HG03565 (cell line): ENCODE data around the gene TMEM132A.

Experiments
- ATAC-seq: cut with Tn5 transposase; IDR thresholded peaks from one replicate; pipeline ENCODE4 v1.9.1; 2021; ENCODE audit warnings: mild to moderate bottlenecking, moderate library complexity; ENCODE audit not compliant: unreplicated experiment

TMEM132A gene

DNA sequence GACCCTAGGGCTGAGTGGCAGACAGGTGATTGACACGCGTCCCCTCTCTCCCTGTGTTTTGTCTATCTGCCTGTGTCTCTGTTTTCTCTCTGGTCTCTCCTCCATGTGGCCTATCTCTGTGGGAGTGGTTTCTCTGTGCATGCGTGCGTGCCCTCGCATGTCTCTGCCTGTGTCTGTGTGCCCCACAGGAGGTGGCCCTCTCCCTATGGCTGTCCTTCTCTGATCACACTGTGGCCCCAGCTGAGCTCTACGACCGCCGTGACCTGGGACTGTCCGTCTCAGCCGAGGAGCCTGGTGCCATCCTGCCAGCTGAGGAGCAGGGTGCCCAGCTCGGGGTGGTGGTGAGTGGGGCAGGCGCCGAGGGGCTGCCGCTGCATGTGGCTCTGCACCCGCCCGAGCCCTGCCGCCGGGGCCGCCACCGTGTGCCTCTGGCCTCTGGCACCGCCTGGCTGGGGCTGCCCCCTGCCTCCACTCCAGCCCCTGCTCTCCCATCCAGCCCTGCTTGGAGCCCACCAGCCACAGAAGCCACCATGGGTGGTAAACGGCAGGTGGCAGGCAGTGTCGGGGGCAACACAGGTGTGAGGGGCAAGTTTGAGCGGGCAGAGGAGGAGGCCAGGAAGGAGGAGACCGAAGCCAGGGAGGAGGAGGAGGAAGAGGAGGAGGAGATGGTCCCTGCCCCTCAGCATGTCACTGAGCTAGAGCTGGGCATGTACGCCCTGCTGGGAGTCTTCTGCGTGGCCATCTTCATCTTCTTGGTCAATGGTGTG lies 11.6 kb downstream of the TMEM132A start:
- ATAC-seq, result no peak

DNA sequence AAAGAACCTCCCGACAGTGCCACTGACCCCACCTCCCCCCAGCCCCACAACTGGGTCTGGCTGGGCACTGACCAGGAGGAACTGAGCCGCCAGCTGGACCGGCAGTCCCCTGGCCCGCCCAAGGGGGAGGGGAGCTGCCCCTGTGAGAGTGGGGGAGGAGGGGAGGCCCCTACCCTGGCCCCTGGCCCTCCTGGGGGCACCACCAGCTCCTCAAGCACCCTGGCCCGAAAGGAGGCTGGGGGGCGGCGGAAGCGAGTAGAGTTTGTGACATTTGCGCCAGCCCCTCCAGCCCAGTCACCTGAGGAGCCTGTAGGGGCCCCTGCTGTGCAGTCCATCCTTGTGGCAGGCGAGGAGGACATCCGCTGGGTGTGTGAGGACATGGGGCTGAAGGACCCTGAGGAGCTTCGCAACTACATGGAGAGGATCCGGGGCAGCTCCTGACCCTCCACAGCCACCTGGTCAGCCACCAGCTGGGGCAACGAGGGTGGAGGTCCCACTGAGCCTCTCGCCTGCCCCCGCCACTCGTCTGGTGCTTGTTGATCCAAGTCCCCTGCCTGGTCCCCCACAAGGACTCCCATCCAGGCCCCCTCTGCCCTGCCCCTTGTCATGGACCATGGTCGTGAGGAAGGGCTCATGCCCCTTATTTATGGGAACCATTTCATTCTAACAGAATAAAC lies 12.3 kb downstream of the TMEM132A start:
- no peak for ATAC-seq

DNA sequence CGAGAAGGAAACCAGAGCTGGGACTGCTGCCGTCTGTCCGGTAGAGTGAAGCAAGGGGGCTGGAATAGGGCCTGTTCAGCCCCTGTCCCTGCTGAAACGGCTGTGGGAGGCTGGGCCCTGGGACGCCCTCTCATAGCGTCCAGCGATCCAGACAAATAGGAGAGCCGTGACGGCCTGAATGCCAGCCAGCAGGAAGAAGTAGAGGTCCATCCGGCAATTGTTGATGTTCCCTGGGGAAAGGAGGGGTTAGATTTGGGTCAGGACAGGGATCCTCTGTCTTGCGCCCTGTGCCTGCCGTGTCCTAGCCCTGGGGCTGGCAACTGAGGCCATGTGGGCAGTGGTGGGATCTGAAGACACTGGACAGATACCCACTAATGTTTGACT lies 12.9 kb downstream of the TMEM132A start:
- ATAC-seq, result no peak

DNA sequence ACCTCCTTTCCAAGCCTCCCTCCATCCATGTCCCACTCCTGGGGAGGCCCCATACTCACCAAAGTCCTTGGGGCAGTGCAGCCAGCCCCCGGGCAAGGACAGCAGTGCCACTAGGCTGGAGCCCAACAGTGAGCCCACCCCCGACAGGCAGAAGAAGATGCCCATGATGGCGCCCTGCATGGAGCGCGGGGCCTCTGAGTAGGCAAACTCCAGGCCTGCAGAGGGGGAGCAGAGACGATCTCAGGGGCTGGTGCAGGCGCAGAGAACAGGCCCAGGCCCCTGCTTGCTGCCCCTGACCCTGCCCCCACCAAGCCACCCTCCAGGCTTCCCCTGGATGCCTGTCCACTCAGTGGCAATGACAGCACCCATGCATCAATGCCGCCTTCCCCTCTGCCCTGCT lies 13.6 kb downstream of the TMEM132A start:
- ATAC-seq, result no peak

DNA sequence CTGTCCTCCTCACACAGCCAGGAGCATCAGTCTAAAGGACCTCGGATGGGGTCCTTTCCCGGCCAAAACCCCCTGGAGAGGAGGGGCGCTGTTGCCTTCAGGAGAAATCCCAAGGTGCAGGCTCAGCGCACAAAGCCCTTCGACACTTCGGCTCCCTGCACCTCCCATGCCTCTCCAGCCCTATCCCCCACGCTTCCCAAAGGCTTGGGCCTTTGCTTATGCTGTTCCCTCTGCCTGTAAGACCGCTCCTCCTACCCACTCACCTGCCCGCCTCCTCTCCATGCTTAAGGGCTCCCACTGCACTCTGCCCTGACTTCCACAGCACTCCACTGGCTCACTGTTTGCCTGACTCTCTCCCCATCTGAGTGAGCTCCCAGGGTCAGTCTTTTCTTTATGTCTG lies 14.2 kb downstream of the TMEM132A start:
- no peak for ATAC-seq

DNA sequence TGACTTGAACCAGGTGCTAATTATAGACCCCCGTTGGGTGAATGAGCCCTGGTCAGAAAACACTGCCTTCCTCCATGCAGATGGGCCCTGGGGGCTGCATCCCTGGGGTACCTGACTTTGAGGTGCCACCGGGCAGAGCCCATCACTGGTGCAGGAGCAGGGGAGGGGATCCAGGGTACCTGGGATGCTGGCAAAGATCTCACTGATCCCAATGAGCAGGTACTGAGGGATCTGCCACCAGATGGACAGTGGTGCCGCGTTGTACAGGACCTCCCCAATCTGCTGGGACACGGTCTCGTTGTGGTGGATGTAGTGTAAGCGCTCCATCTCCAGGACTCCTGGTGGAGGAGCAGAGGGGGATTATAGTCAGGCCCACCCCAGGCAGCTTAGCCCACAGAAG lies 15.0 kb downstream of the TMEM132A start:
- ATAC-seq, result no peak

DNA sequence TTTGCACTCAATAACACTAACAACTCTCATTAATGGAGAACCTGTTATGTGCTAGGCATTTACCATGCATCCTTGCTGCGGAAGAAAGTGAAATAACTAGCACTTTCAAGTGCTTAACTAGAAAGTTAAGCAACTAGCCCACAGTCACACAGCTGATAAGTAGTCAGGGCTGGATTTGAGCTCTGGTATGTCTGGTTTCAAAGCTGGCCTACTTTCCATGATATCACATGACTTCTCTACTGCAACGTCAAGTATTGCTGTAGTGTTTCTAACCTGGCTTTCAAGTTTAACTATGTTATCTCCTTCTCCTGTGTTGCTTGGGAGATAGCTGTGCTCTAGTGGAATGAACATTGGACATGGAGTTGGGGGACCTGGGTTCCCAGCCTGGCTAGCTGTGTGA lies 15.6 kb downstream of the TMEM132A start:
- no peak for ATAC-seq

DNA sequence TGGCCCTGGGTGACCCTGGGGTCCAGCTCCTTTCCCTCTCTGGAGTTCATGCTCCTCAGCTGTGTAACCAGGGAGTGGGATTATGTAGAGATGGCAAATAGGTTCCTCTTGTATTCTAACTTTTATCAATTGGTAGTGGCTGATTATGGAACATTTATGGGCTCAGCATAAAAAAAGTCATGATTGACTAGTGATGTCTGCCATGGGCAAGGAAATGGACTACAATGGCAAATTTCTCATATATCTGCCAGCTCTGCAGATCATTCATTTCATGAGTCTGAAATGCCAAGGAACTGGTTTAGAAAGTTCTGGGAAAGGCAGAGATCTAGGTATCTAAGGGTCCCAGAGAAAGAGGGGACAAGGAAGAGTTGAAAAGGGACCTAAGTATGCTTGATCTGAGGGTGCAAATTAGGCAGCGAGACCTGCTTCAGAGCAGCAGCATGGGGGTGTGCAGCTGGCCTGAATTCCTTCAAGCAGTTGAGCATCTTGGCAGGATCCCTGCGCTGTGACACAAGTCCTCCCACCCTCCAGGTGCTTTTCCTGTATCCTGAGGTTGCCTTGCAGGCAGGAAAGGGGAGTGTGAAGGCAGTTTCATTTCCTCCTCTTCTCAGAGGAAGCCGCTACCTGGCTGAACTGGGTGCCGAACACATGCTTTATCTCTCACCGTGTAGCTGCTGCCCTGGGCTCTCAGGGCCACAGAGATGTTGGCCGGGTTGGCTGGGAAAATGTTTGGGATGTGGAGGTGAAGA lies 17.3 kb downstream of the TMEM132A start:
- ATAC-seq, result no peak

DNA sequence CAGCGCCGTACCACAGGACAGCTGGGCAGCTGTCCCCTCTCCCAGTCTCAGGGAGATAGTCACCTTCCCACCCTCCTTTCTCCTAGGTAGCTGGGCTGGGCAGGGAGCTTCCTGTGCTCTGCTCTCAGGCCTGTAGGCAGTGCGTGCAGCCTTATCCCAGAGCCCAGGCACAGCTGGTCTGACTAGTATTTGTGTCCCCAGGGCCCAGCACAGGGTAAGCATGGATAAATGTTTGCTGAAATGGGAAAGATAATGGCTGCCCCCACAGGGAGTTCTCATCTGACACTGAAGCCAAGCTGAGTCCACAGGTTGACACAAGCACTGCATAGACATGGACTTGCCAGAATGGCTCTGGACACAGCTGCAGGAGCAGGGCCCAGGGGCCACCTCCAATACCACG lies 18.0 kb downstream of the TMEM132A start:
- ATAC-seq, result no peak

DNA sequence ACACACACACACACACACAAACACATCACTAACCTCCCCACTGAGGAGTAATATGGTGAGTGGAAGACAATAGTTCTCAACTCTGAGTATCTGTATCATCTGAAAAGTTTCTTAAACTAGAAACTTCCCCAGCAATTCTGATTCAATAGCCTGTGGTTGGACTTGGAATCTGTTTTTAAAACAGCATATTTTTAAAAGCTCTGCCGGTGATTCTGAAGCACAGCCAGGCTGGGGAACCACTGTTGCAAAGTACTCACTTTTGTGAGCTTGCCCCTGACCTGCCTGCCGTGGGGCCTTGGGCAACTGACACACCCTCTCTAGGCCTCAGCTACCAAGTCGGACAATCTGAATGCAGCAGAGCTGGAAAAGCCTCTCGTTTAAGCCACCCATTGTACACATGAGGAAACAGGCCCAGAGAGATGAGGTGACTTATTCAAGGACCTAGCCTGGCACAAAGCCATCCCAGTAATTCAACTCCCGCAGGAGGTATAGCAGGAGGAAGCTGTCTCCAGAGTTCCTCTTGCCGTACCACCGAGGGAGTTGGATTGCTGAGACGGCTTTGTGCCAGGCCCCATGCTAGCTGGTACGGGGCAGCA lies 18.8 kb downstream of the TMEM132A start:
- ATAC-seq, result no peak

DNA sequence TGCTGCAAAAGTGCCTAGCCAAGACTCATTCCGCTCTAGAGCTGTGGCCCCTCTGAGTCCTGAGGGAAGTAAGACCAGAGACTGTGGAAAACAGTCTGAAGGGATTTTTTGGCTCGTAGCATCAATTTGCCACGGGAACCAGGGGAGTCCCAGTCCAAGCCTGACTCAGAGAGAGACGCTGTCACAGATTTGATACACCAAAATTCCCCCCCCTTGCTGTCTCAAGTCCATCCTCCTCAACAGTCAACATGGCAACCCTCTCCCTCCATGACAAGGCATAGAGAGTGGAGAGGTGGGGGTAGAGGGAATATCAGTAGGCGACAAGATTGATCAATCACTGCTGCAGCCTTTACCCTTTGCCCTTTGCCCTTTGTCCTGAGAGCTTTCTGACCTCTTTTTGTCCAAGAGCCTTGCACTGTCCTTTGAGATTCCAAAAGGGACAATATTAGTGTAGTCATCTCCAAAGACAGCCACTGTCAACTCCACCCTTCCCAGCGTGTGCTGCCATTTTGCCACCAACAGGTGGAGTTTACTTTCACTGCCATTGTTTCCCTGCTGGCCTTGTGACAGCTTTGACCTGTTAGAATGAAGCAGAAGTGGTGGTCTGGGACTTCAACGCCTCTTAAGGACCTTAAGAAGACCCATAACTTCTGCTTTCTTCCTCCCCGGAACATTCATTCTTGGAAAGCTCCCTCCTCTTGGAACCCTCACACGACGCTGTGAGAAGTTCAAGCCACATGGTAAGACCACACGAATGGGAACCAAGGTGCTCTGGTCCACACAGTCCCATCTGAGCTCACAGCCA lies 20.4 kb downstream of the TMEM132A start:
- no peak for ATAC-seq

DNA sequence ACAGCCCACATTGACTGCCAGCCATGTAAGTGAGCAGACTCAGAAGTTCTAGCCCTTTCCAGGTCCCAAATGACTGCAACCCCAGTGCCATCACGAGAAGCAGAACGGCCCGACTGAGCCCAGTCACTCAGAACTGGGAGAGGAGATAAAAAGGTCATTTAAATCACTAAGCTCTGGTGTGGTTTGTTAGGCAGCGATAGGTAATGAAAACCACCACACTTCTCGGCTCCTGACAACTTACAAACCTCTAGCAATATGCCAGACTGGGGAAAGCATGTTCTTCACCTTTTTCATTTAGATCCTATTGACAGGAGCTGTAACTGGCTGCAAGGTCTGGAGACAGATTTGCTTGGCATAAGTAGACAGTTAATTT lies 21.0 kb downstream of the TMEM132A start:
- no peak for ATAC-seq

DNA sequence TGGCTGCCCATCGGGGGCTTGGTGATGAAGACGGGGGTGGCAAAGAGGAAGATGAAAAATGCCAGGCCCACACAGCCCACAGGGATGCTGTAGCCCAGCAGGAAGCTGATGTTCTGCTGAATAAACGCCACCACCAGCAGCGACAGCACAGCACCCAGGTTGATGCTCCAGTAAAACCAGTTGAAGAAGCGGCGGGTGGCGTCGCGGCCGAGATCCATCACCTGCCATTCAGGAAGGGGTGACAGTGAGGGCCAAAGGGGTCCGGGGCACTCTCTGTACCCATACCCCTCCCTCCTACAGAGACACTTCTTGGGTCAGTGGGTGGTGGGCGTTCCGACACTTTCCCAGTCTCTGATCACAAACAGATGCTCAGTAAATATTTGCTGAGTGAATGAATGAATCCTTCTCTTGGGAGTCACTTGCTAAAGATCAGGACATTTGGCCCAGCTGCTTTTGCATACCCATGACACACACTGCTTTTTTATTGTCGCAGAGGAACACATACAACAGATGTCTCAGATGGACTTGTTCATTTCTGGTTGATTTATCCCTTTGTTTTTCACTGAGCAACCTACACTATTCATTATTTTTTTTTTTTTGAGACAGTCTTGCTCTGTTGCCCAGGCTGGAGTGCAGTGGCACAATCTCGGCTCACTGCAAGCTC lies 22.5 kb downstream of the TMEM132A start:
- ATAC-seq, result no peak

DNA sequence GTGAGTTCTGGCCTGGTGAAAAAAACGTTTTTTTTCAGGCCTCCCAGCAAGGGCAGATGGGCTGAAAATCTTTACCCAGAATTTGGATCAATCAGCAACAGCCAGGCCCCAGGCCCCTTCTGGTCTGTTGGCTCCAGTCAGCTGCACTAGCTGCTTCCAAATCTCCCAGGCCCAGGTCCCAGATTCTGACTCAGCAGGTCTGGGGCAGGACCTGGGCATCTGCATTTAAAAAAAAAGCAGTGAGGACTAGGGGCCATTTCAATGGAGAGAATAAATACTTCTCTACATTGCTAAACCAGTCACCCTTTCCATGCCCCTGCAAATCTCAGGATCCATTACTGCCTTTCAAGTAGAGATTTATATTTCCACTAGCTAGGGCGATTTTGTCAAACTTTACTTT lies 23.4 kb downstream of the TMEM132A start:
- ATAC-seq, result no peak

DNA sequence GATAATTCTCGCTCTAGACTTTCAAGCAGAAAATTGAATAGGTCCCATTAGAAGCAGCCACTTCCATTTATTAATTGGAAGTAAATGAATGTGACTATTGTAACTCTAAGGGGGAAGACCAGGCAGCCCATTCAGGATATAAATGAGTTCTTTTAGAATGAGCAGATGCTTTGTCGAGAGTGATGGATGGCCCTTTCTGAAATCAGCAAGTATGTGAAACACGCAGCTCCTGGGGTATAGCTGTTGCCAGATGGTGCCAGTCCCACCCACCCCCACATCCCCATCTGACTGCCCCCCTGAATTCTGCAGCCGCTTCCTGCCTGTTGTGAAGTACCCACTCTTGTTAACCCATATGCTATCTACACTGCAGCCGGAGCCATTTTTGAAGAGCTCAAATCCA lies 24.0 kb downstream of the TMEM132A start:
- ATAC-seq, result no peak

DNA sequence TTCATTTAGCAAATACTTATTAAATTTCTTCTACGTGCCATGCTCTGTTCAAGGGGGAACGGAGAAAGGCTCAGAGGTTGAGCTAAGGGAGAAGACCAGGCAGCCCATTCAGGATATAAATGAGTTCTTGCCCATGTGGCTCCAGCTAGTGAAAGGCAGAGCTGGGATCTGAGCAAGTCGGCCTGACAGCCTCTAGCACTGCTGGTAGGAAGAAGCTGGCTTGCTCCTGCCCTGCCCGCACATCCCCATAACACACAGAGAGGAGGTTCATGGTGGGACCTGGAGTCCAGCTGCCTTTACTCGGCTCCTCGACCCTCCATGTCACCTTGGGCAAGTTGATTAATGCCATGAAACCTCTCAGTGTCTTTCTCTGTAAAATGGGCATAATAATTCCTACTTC lies 25.8 kb downstream of the TMEM132A start:
- no peak for ATAC-seq

DNA sequence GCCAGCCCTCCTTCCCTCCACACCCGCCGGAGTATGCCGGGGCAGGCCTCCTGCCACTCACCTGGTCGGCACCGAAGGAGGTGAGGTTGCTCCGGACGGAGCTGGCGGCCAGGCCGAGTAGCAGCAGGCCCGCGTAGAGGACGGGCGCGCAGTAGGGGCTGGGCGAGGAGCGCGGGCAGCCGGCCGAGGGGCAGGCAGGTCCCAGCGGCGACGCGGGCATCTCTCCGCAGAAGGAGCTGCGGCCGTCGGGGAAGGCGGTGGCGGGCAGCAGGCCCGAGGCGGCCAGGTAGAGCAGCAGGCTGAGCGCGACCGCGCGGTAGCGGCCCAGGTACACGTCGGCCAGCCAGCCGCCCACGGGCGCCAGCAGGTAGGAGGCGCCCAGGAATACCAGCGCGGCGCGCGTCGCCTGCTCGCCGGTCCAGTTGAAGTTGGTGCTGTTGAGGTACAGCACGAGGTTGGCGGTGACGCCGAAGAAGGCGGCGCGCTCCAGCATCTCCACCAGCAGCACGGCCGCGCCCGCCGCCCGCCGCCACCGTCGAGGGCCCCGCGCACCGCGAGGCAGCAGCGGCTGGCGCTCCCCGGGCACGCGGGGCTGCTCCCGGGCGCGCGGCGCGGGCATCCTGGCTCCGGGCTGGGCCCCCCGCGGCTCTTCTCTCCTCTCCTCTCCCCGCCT lies 26.8 kb downstream of the TMEM132A start:
- ATAC-seq, result no peak

DNA sequence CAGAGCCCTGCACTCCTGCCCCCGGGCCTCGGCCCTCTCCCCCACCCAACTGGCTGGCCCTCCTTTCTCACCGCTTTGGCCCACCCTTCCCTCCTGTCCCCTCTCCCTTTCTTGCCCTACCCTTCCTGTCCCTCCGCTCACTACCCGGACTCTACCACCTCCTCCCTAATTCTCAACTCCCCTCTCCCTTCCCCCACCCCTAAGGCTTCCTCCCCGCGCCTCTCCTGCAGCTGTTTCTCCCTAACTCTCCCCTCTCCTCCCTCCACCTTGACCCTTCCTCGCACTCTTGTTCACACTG lies 27.3 kb downstream of the TMEM132A start:
- ATAC-seq, result no peak

DNA sequence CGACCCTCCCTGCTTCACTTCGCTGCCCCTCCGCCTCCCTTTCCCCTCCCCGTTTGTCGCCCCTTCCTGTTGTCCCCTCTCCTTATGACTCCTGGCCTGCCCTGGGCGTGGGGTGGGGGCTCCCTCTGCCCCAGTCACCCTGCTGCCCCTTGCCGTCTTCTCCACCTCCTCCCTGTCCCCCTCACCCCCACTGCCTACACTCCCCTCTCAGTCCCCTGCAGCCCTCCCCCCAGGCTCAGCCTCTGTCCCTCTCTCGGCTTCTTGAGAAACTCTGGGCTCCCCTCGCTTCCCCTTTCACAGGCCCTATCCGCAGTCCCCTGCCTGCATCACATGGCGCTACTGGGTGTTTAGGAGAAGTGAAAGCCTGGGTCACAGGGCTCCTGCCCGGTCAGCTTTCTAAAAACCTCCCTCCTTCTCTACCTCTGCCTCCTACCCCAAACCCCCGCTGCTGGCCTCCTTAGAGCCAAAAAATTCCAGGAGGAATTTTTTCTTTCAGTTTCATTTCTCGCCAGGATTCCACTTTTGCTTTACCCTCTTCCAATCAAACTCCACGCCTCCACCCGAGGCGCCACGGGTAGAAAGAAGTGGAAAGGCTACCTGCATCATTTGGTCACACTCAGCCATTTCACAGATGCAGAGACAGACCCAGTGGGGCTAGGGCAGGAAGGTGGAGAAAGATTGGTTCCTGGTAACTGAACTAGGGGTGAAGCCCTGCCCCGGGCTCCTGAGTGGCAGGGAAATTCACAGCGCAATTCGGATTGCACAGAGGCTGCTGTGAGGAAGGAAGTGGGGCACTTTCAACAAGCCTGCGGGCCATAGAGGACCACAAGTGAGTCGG lies 27.9 kb downstream of the TMEM132A start, which contains the start of gene SLC15A3:
SLC15A3 (minus strand) TSS at position 273 of the 838 bp plus-strand sequence. CDS start 625 bp downstream, outside the sequence.
- ATAC-seq, result peak; percentile 53
